Measurements from ENCODE around the gene PACS2. TPM values are rescaled to one million over a fixed set of nuclear protein-coding genes. Genes with fewer than 3 reads are reported as not detected.

Gene PACS2
- total and polyA plus RNA-seq, 5 donors from 2014 or later = 0.72 to 64.0 (median 2.1) TPM

GRCh38 chr14:105419195-105420091 is 104.9 kb downstream of the PACS2 start, which contains the start of gene MTA1:
TSS of gene MTA1 (plus strand) at chr14:105419827. CDS start at chr14:105420036, 209 bp downstream.
- peaks cover 5% of the 10 kb centered on the region for H3K27me3 Mint-ChIP-seq
- Histone ChIP-seq H3K4me1 (ENCODE audit: control insufficient read depth, insufficient read depth, low read length, poor library complexity, severe bottlenecking) (peaks cover 41% of the 10 kb centered on the region), H3K27me3 (ENCODE audit: control insufficient read depth, insufficient read depth, low read length) (no peaks in the 10 kb centered on the region), H3K4me3 (ENCODE audit: low read depth, low read length) (peak within 1 kb of the TSS; percentile 32), H3K36me3 (ENCODE audit: control insufficient read depth, insufficient read depth, low read length) (no peaks in the 10 kb centered on the region), H3K9me3 (ENCODE audit: control insufficient read depth in 2 of 2, low read length in 2 of 2) (no peaks in the 10 kb centered on the region), H3K27ac (ENCODE audit: insufficient read depth, low read length, poor library complexity, severe bottlenecking) (peak within 1 kb of the TSS; percentile 51)
- DNase-seq = peak; percentile 35 to 53 (median 49)
- ATAC-seq (ENCODE audit: low read depth in 2 of 2) = peak; percentile 62 to 64
- H3K36me3 Mint-ChIP-seq = peaks cover 3% of the 10 kb centered on the region
- peak within 1 kb of the TSS; percentile 85 to 94 (median 86) for H3K4me3 Mint-ChIP-seq
- H3K27ac Mint-ChIP-seq = peak within 1 kb of the TSS in 2 of 3 donors; percentile 26 to 71
- peaks cover 5 to 38% (median 8%) of the 10 kb centered on the region in 4 donors for H3K4me1 Mint-ChIP-seq
- H3K9me3 Mint-ChIP-seq = no peaks in the 10 kb centered on the region

GRCh38 chr14:105420101-105420973 is 105.8 kb downstream of the PACS2 start:
- peak overlapping the region; percentile 51 for H3K27ac ChIP-seq (ENCODE audit: insufficient read depth, low read length, poor library complexity, severe bottlenecking)
- H3K27me3 Mint-ChIP-seq = peaks cover 5% of the 10 kb centered on the region
- H3K36me3 ChIP-seq (ENCODE audit: control insufficient read depth, insufficient read depth, low read length) = no peaks in the 10 kb centered on the region
- no peaks in the 10 kb centered on the region for H3K9me3 ChIP-seq (ENCODE audit: control insufficient read depth in 2 of 2, low read length in 2 of 2)
- no peak for DNase-seq
- H3K36me3 Mint-ChIP-seq = peaks cover 3% of the 10 kb centered on the region
- peak overlapping the region; percentile 85 to 94 (median 86) for H3K4me3 Mint-ChIP-seq
- H3K27ac Mint-ChIP-seq = peak overlapping the region in 1 of 3 donors; percentile 67
- H3K4me1 ChIP-seq (ENCODE audit: control insufficient read depth, insufficient read depth, low read length, poor library complexity, severe bottlenecking) = peaks cover 33% of the 10 kb centered on the region
- peaks cover 1 to 38% (median 7%) of the 10 kb centered on the region in 4 donors for H3K4me1 Mint-ChIP-seq
- no peaks in the 10 kb centered on the region for H3K27me3 ChIP-seq (ENCODE audit: control insufficient read depth, insufficient read depth, low read length)
- H3K4me3 ChIP-seq (ENCODE audit: low read depth, low read length) = no peak overlapping the region
- no peaks in the 10 kb centered on the region for H3K9me3 Mint-ChIP-seq
- ATAC-seq (ENCODE audit: low read depth in 2 of 2) = no peak

GRCh38 chr14:105420974-105421674 is 106.6 kb downstream of the PACS2 start:
- peaks cover 5% of the 10 kb centered on the region for H3K27me3 Mint-ChIP-seq
- no peak for ATAC-seq (ENCODE audit: low read depth in 2 of 2)
- no peak for DNase-seq
- H3K9me3 Mint-ChIP-seq = no peaks in the 10 kb centered on the region
- Histone ChIP-seq H3K4me1 (ENCODE audit: control insufficient read depth, insufficient read depth, low read length, poor library complexity, severe bottlenecking) (peaks cover 32% of the 10 kb centered on the region), H3K9me3 (ENCODE audit: control insufficient read depth in 2 of 2, low read length in 2 of 2) (no peaks in the 10 kb centered on the region), H3K4me3 (ENCODE audit: low read depth, low read length) (no peak overlapping the region), H3K27ac (ENCODE audit: insufficient read depth, low read length, poor library complexity, severe bottlenecking) (peak overlapping the region; percentile 51), H3K27me3 (ENCODE audit: control insufficient read depth, insufficient read depth, low read length) (no peaks in the 10 kb centered on the region), H3K36me3 (ENCODE audit: control insufficient read depth, insufficient read depth, low read length) (no peaks in the 10 kb centered on the region)
- H3K4me3 Mint-ChIP-seq = peak overlapping the region; percentile 85 to 94 (median 86)
- H3K4me1 Mint-ChIP-seq = peaks cover 0 to 35% (median 7%) of the 10 kb centered on the region in 4 donors
- peak overlapping the region in 2 of 3 donors; percentile 20 to 67 for H3K27ac Mint-ChIP-seq
- H3K36me3 Mint-ChIP-seq = peaks cover 3% of the 10 kb centered on the region

GRCh38 chr14:105421723-105422615 is 107.4 kb downstream of the PACS2 start:
- H3K4me3 Mint-ChIP-seq = peak overlapping the region; percentile 85 to 89 (median 86)
- peaks cover 5% of the 10 kb centered on the region for H3K27me3 Mint-ChIP-seq
- peak overlapping the region; percentile 14 for H3K27ac ChIP-seq (ENCODE audit: insufficient read depth, low read length, poor library complexity, severe bottlenecking)
- H3K4me1 Mint-ChIP-seq = peaks cover 0 to 35% (median 8%) of the 10 kb centered on the region in 4 donors
- no peaks in the 10 kb centered on the region for H3K9me3 ChIP-seq (ENCODE audit: control insufficient read depth in 2 of 2, low read length in 2 of 2)
- H3K36me3 ChIP-seq (ENCODE audit: control insufficient read depth, insufficient read depth, low read length) = no peaks in the 10 kb centered on the region
- peak overlapping the region; percentile 67 to 88 (median 85) for H3K27ac Mint-ChIP-seq
- no peaks in the 10 kb centered on the region for H3K27me3 ChIP-seq (ENCODE audit: control insufficient read depth, insufficient read depth, low read length)
- H3K4me3 ChIP-seq (ENCODE audit: low read depth, low read length) = no peak overlapping the region
- peaks cover 4% of the 10 kb centered on the region for H3K36me3 Mint-ChIP-seq
- H3K4me1 ChIP-seq (ENCODE audit: control insufficient read depth, insufficient read depth, low read length, poor library complexity, severe bottlenecking) = peaks cover 32% of the 10 kb centered on the region
- ATAC-seq (ENCODE audit: low read depth in 2 of 2) (no peak), DNase-seq (no peak)
- peaks cover 0 to under 1% (median 0%) of the 10 kb centered on the region in 7 donors for H3K9me3 Mint-ChIP-seq

GRCh38 chr14:105422695-105423487 is 108.3 kb downstream of the PACS2 start:
- Histone ChIP-seq H3K4me1 (ENCODE audit: control insufficient read depth, insufficient read depth, low read length, poor library complexity, severe bottlenecking) (peaks cover 32% of the 10 kb centered on the region), H3K27ac (ENCODE audit: insufficient read depth, low read length, poor library complexity, severe bottlenecking) (peak overlapping the region; percentile 23), H3K9me3 (ENCODE audit: control insufficient read depth in 2 of 2, low read length in 2 of 2) (no peaks in the 10 kb centered on the region), H3K27me3 (ENCODE audit: control insufficient read depth, insufficient read depth, low read length) (no peaks in the 10 kb centered on the region), H3K4me3 (ENCODE audit: low read depth, low read length) (no peak overlapping the region), H3K36me3 (ENCODE audit: control insufficient read depth, insufficient read depth, low read length) (no peaks in the 10 kb centered on the region)
- H3K36me3 Mint-ChIP-seq = peaks cover 6% of the 10 kb centered on the region
- ATAC-seq (ENCODE audit: low read depth in 2 of 2) = no peak
- H3K9me3 Mint-ChIP-seq = peaks cover 0 to 3% (median 0%) of the 10 kb centered on the region in 7 donors
- peaks cover 0 to 38% (median 11%) of the 10 kb centered on the region in 4 donors for H3K4me1 Mint-ChIP-seq
- peak overlapping the region; percentile 56 to 88 (median 65) for H3K27ac Mint-ChIP-seq
- peaks cover 5% of the 10 kb centered on the region for H3K27me3 Mint-ChIP-seq
- peak overlapping the region; percentile 24 to 85 (median 36) for H3K4me3 Mint-ChIP-seq
- no peak for DNase-seq

GRCh38 chr14:105423488-105424195 is 109.1 kb downstream of the PACS2 start:
- H3K27ac ChIP-seq (ENCODE audit: insufficient read depth, low read length, poor library complexity, severe bottlenecking) = no peak overlapping the region
- no peak overlapping the region for H3K4me3 ChIP-seq (ENCODE audit: low read depth, low read length)
- H3K4me1 Mint-ChIP-seq = peaks cover 0 to 42% (median 11%) of the 10 kb centered on the region in 4 donors
- peak overlapping the region in 1 of 3 donors; percentile 47 for H3K27ac Mint-ChIP-seq
- ATAC-seq (ENCODE audit: low read depth in 2 of 2) = no peak
- no peaks in the 10 kb centered on the region for H3K36me3 ChIP-seq (ENCODE audit: control insufficient read depth, insufficient read depth, low read length)
- peaks cover 1% of the 10 kb centered on the region for H3K27me3 Mint-ChIP-seq
- H3K9me3 ChIP-seq (ENCODE audit: control insufficient read depth in 2 of 2, low read length in 2 of 2) = no peaks in the 10 kb centered on the region
- DNase-seq = no peak
- peaks cover 0 to 3% (median 0%) of the 10 kb centered on the region in 7 donors for H3K9me3 Mint-ChIP-seq
- H3K4me1 ChIP-seq (ENCODE audit: control insufficient read depth, insufficient read depth, low read length, poor library complexity, severe bottlenecking) = peaks cover 32% of the 10 kb centered on the region
- no peaks in the 10 kb centered on the region for H3K27me3 ChIP-seq (ENCODE audit: control insufficient read depth, insufficient read depth, low read length)
- peaks cover 6% of the 10 kb centered on the region for H3K36me3 Mint-ChIP-seq
- H3K4me3 Mint-ChIP-seq = peak overlapping the region in 2 of 4 donors; percentile 21 to 78

Data from CD4-positive, CD25-positive, alpha-beta regulatory T cell (primary cell).